Testis (tissue), 2 donors: Measurements from ENCODE around the gene EFCAB8.

ENCODE experiments used
- POLR2A ChIP-seq: fragments of 450-650 bp; IDR thresholded peaks from one replicate; pipeline ENCODE4 v1.6.1; 2017; ENCODE audit warnings: antibody characterized with exemption, mild to moderate bottlenecking, moderate library complexity
- TF ChIP-seq, protein P1 (sequence below), 3 experiments: fragments of 450-650 bp in 2 of 3; fragments of 200-600 bp in 1 of 3; sonication (generic) in 1 of 3; IDR thresholded peaks; one replicate each; pipeline ENCODE4 v1.5.1; 2016 to 2019; ENCODE audit warnings: antibody characterized with exemption in 3 of 3, mild to moderate bottlenecking in 2 of 3, moderate library complexity in 1 of 3

DNA sequence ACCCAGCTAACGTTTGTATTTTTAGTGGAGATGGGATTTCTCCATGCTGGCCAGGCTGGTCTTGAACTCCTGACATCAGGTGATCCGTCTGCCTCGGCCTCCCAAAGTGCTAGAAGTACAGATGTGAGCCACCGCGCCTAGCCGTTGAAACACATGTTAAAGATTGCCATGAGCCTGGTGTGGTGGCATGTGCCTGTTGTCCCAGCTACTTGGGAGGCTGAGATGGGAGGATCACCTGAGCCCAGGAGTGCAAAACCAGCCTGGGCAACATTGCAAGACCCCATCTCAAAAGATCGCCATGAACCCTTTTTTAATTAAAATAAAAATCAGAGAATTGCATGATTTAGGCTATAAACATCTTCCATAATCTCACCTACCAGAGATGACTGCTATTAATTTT, 2.7 kb downstream of the EFCAB8 start:
- TF ChIP-seq POLR2A = no peak
- TF ChIP-seq, protein P1, sequence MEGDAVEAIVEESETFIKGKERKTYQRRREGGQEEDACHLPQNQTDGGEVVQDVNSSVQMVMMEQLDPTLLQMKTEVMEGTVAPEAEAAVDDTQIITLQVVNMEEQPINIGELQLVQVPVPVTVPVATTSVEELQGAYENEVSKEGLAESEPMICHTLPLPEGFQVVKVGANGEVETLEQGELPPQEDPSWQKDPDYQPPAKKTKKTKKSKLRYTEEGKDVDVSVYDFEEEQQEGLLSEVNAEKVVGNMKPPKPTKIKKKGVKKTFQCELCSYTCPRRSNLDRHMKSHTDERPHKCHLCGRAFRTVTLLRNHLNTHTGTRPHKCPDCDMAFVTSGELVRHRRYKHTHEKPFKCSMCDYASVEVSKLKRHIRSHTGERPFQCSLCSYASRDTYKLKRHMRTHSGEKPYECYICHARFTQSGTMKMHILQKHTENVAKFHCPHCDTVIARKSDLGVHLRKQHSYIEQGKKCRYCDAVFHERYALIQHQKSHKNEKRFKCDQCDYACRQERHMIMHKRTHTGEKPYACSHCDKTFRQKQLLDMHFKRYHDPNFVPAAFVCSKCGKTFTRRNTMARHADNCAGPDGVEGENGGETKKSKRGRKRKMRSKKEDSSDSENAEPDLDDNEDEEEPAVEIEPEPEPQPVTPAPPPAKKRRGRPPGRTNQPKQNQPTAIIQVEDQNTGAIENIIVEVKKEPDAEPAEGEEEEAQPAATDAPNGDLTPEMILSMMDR (IDR thresholded peaks at IDR 0.05) = no peak
